Measurements from ENCODE around the gene CD2.
A peak's percentile ranks its signal among the peaks of the same experiment; 100 is the strongest.
"Not testable (repeated sequence)": the region's sequence is repeated elsewhere in the genome, so short reads cannot be mapped to it uniquely, and the experiment has no call there.

CD2 gene

DNA sequence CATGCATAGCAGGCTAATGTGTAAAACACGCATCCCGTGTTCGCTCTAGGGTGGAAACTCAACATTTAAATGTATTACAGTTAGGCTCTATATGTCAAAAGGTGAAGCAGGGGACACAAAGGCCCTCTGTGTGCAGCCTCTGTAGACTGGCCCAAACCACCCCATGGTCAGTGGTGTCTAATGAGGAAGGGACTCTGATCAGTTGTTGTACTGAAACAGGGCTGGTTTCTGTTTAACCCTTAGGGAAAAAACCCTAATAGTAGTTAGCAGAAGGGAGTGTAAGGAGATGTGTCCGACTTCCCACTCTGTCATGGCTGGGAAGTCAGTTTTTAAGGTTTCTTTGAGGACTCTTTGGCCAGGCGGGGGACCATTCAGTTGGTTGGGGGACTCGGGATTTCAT, 21.5 kb upstream of the CD2 start:
- DNase-seq = no peak

DNA sequence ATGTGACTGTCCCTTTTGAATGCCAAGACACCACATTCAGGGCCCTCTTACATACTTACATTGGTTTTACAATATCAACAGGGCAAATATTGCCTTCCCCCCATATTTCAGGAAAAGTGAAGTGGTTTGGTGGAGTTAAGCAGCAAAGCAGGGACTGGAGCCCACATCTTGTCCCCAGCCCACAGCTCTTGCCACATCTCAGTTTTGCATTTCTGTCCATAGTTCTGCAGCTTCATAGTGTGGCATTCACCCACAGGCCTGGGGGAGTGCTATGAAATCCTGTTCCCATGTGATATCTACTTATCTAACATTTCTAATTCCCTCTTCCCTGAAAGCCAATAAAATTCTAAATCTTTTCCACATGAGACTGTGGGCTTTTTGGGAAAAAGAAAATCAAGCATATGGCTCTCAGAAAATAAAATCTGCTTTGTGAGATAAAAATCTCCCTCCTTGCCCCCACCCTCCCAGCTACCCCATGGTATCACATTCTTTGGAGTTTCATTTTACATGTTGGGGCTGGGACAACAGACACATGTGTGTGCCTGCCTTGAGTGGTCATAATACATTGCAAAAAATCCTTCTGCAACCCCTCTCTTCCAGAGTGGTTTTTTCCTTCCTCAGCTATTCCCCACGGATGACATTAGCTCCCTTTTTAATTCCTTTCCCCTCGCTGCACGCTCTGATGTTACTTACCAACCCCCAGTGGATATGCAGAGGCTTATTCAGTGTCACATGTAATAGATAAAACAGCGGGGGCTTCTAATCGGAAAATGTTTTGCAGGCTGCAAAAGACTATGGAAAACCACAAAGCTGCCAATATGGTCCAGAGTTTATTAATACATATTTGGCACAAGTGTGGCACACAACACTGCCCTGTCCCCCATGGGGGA, 20.5 kb upstream of the CD2 start:
- no peak for DNase-seq

- no peak for DNase-seq
Observed at GRCh38 chr1:116735246-116735645, 19.0 kb upstream of the CD2 start.

- DNase-seq = peak; percentile 55
Observed at GRCh38 chr1:116737020-116737854, 17.0 kb upstream of the CD2 start.

- no peak for DNase-seq
Observed at GRCh38 chr1:116737855-116738321, 16.3 kb upstream of the CD2 start.

GRCh38 chr1:116738673-116739370, 15.4 kb upstream of the CD2 start:
- no peak for DNase-seq

DNA sequence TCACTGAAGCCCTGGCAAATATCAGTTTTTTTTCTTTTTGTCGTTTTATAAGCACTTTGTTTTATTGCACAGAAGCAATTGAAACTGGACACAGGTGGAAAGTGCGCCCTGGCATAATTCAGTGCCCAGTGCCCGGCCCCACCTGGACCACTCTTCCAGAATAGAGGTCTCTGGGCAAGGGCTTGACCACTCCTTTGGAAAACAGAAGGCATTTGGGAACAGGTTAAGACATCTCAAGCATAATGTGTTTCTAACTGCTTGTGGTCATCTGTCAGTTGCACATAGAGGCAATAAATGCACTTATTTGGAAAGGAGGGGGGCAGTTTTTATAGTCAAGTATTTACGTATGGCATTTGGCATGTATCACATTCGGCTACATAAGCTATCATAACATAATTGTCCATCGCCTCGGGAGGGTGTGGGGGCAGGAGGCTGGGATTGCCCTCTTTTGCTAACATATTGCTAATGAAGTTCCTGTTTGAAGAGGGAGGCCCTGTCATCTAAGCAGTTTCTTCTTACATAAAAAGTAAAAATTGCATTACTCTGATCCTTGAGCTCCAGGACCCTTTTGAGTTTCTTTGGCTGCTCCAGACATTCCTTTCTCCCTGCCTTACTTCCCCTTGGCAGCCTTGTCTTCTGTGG, 14.7 kb upstream of the CD2 start:
- DNase-seq = no peak

- no peak for DNase-seq
Observed at GRCh38 chr1:116740296-116740695, 13.9 kb upstream of the CD2 start.

- no peak for DNase-seq
Observed at GRCh38 chr1:116740746-116741145, 13.5 kb upstream of the CD2 start.

DNA sequence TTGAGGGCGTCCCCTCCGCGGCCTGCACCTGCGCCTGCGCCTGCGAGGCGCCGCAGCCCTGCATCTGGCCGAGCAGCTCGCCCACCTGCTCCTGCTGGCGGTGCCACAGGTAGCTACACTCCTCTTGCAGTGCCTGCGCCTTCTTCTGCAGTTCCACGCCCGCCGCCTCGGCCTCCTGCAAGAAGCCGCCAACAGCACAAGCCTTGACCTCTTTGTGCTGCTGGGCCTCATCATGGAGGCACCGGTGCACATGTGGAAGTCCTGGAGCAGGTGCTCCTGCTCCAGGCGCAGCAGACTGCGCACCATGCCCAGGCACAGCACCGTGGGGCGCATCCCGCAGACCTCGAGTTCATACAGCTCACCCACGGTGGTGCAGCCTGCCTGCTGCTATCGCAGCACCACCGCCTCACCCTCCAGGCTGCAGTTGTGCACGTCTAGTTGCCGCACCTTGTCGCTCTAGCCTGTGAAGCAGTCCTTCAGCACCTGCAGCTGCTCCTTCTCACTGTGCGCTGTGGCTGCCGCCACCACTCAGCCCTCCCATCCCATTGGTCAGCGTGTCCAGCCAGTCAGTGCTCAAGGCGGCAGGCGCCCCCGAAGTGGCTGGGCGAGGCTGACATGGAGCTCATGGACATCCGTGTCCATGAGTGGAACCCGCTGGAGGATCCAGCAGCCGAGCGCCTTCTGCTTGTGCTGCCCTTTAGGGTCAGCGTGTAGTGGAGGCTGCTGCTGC, 12.2 kb upstream of the CD2 start:
- no peak for DNase-seq

DNA sequence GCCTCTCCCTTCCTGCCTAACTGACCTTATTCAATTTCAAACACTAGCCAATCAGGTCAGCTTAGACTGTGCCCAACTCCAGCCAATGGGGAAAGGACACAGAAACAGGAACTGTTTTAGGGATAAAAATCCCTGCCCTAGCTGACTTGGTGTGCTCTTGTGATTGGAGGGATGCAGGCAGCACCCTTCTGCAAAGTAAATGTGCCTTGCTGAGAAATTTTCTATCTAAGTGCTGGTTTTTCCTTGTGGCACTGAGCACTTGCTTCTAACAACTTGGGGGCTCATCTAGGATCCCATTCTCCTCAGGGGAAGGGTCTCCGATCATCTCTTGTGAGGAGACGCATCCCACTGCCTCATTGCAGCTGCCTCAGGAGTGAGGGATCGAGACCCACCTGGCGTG, 10.7 kb upstream of the CD2 start:
- DNase-seq = no peak

GRCh38 chr1:116748272-116748671, 6.0 kb upstream of the CD2 start:
- no peak for DNase-seq

DNA sequence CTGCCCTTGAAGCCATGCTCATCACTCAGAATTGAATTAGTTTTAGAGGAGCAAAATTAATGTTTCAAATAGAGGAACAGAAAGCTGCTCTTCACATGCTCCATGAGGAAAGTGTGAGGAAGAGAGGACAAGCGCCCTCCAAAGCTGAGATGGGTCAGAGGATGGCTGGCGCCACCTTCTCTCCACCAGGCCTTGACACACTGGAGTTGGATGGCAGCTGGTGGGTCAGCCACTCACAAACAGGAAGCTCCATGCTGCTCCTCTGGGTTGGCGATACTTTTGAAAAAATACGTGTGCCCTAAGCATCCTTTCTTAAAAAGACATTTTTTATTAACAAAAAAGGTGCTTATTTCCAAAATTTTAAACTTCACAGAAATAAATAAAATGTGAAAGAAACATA, 3.1 kb upstream of the CD2 start:
- no peak for DNase-seq

DNA sequence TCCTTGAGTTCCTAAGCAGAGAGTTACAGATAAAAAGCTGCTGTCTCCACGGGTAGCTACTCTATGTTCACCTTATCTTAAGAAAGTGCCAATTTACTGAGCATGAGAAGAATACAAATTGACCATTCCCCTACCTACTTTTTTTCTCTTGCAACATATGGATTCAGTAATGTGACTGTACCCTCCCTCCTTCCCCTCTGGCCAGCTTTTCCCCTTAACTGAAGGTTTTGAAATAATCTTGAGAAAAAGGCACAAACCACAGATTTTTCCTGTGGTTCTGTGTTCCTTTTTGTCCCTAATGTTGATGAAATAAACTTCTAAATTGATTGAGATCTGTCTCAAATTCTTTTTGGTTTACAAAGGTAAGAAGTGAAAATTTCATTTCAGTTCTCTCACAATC, 2.6 kb upstream of the CD2 start:
- no peak for DNase-seq

DNA sequence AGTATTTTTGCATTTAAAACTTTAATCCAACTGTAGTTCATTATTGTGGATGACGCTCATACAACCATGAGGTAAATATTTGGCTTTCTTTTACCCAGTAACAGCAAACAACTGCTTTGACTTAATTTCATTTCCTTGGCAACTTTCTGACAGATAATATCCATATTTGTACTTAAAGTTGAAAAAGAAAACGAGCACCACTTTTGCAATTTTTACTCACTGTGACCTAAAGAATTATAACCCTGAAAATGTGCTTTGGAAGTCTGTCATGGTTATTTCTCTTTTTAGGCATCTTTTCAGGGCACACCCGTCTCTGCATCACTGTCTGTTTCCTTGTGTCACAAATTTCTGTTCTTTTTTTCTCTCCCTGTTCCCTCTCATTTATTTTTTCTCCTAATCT, 918 bp upstream of the CD2 start:
- DNase-seq = no peak

GRCh38 chr1:116755066-116755465, 836 bp downstream of the CD2 start:
- DNase-seq = no peak

GRCh38 chr1:116755681-116756080, 1.5 kb downstream of the CD2 start:
- DNase-seq = no peak

GRCh38 chr1:116756092-116756491, 1.9 kb downstream of the CD2 start:
- not testable (repeated sequence) for DNase-seq

DNA sequence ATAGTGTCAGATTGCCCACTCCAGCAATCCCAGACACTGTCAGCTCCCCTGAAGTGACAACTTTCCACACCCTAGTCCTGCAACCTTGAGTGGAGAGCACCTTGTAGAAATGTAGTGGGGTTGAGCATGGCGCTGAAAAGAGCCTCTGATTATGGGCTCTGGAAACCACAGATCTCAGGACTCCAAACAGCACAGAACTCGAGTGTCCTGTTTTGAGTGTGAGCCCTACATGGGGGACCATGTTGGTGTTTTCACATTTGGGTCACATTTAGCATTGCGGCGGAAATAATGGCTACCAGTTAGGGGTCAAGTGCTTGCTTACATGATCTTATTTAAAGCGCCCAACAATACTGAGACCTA, 4.2 kb downstream of the CD2 start:
- DNase-seq = not testable (repeated sequence)

GRCh38 chr1:116759636-116760035, 5.4 kb downstream of the CD2 start:
- no peak for DNase-seq

GRCh38 chr1:116760487-116760886, 6.3 kb downstream of the CD2 start:
- DNase-seq = no peak
